SK-N-SH (cell line): ENCODE measurements around the gene AMELX. TPM values are rescaled to one million over a fixed set of nuclear protein-coding genes. Genes with fewer than 3 reads are reported as not detected.

Source experiments
- CTCF ChIA-PET: fragments of 300-600, 350-600 bp; formaldehyde crosslinking; extraction: SDS; loops from one replicate; lab custom pipeline; 2021; lab: Yijun Ruan, JAX
- POLR2A ChIA-PET: fragments of 350-600 bp; sonication (Branson Sonifier 250); formaldehyde crosslinking; extraction: SDS; loops from one replicate; lab custom pipeline; 2020; ENCODE audit warnings: antibody characterized with exemption, inconsistent platforms; lab: Yijun Ruan, JAX
- DNase-seq: peaks from one replicate; pipeline ENCODE4 v3.0.0; 2012
- H2AFZ ChIP-seq: fragments of 200-600 bp; sonication (generic); 2 replicates; pipeline ENCODE4 v1.8.1; 2016; ENCODE audit warnings: antibody characterized with exemption, mild to moderate bottlenecking, low read depth
- H3F3A ChIP-seq: fragments of 200-600 bp; sonication (generic); replicated peaks from 2 replicates; pipeline ENCODE3; 2016; ENCODE audit warnings: antibody characterized with exemption, mild to moderate bottlenecking; ENCODE audit not compliant: insufficient read depth
- H3K27ac ChIP-seq, 2 experiments: fragments of 200-500 bp in 1 of 2; fragments of 200-600 bp in 1 of 2; sonication (Bioruptor generic) in 1 of 2; sonication (generic), shearing (Covaris generic) in 1 of 2; 2 replicates each; pipeline versions ENCODE4 v1.5.1 to v1.6.1; 2014 to 2016; ENCODE audit warnings: low read depth in 2 of 2, inconsistent platforms in 1 of 2, low read length in 1 of 2, mild to moderate bottlenecking in 1 of 2, mixed read lengths in 1 of 2
- H3K27me3 ChIP-seq: fragments of 200-600 bp; sonication (generic), shearing (Covaris generic); 2 replicates; pipeline ENCODE4 v1.6.1; 2016; ENCODE audit warnings: mixed run types; ENCODE audit not compliant: insufficient read depth
- H3K36me3 ChIP-seq, 2 experiments: fragments of 200-500 bp in 1 of 2; fragments of 200-600 bp in 1 of 2; sonication (Bioruptor generic) in 1 of 2; sonication (generic) in 1 of 2; replicated peaks in 1 of 2; 2 replicates each; pipeline versions ENCODE3 to v1.5.1; 2014 to 2016; ENCODE audit warnings: low read length in 1 of 2, mild to moderate bottlenecking in 1 of 2; ENCODE audit not compliant: insufficient read depth in 2 of 2, control insufficient read depth in 1 of 2
- H3K4me1 ChIP-seq, 2 experiments: fragments of 200-500 bp in 1 of 2; fragments of 200-600 bp in 1 of 2; sonication (Bioruptor generic) in 1 of 2; sonication (generic), shearing (Covaris generic) in 1 of 2; 2 replicates each; pipeline versions ENCODE4 v1.5.1 to v1.6.1; 2014 to 2016; ENCODE audit warnings: low read depth in 1 of 2, low read length in 1 of 2, mixed run types in 1 of 2; ENCODE audit not compliant: insufficient read depth in 2 of 2, control insufficient read depth in 1 of 2
- H3K4me2 ChIP-seq: fragments of 200-600 bp; sonication (generic), shearing (Covaris generic); 2 replicates; pipeline ENCODE4 v1.6.1; 2017; ENCODE audit warnings: mixed run types
- H3K4me3 ChIP-seq, 2 experiments: fragments of 200-500 bp in 1 of 2; fragments of 200-600 bp in 1 of 2; sonication (Bioruptor generic) in 1 of 2; sonication (generic), shearing (Covaris generic) in 1 of 2; 2 replicates each; pipeline versions ENCODE4 v1.5.1 to v1.8.1; 2014 to 2016; ENCODE audit warnings: low read depth in 2 of 2, inconsistent platforms in 1 of 2, low read length in 1 of 2, mild to moderate bottlenecking in 1 of 2, mixed read lengths in 1 of 2, moderate library complexity in 1 of 2
- H3K79me2 ChIP-seq: fragments of 200-600 bp; sonication (generic); 2 replicates; pipeline ENCODE4 v1.8.1; 2017; ENCODE audit warnings: mild to moderate bottlenecking; ENCODE audit not compliant: insufficient read depth
- H3K9ac ChIP-seq: fragments of 200-600 bp; sonication (generic); 2 replicates; pipeline ENCODE4 v1.6.1; 2017; ENCODE audit warnings: mixed run types
- H3K9me2 ChIP-seq: fragments of 200-600 bp; sonication (generic); 2 replicates; pipeline ENCODE4 v1.6.1; 2017; ENCODE audit warnings: mixed run types
- H3K9me3 ChIP-seq: fragments of 200-600 bp; sonication (generic); 2 replicates; pipeline ENCODE4 v1.6.1; 2017; ENCODE audit warnings: mixed run types, mild to moderate bottlenecking, moderate library complexity
- H4K20me1 ChIP-seq: fragments of 200-600 bp; sonication (generic); 2 replicates; pipeline ENCODE4 v1.6.1; 2017; ENCODE audit warnings: mild to moderate bottlenecking, mixed run types; ENCODE audit not compliant: insufficient read depth
- CTCF ChIP-seq: fragments of 200-600 bp; sonication (generic); IDR thresholded peaks from 2 replicates; pipeline ENCODE4 v1.6.1; 2017; ENCODE audit warnings: antibody characterized with exemption, mild to moderate bottlenecking, moderate library complexity
- ELF1 ChIP-seq: IDR thresholded peaks from 2 replicates; pipeline ENCODE4 v1.4.0; 2012
- GABPA ChIP-seq: IDR thresholded peaks from 2 replicates; pipeline ENCODE4 v1.4.0; 2012; ENCODE audit warnings: low read depth, mild to moderate bottlenecking
- GATA2 ChIP-seq: sonication (generic); formaldehyde crosslinking; IDR thresholded peaks from 2 replicates; pipeline ENCODE4 v1.5.0; 2020; ENCODE audit warnings: mild to moderate bottlenecking, missing genetic modification reagents
- JUND ChIP-seq: IDR thresholded peaks from 2 replicates; pipeline ENCODE4 v1.4.0; 2012
- MAX ChIP-seq: IDR thresholded peaks from 2 replicates; pipeline ENCODE4 v1.4.0; 2012; ENCODE audit warnings: low read depth
- MEF2A ChIP-seq: IDR thresholded peaks from 2 replicates; pipeline ENCODE4 v1.4.0; 2012; ENCODE audit warnings: low read depth, borderline replicate concordance
- MXI1 ChIP-seq: IDR thresholded peaks from 2 replicates; pipeline ENCODE4 v1.6.1; 2012; ENCODE audit warnings: mild to moderate bottlenecking, low read depth, low read length, improper control_type of control experiment
- NFIC ChIP-seq: IDR thresholded peaks from 2 replicates; pipeline ENCODE4 v1.4.0; 2012; ENCODE audit warnings: borderline replicate concordance
- POLR2AphosphoS5 ChIP-seq: IDR thresholded peaks from 2 replicates; pipeline ENCODE4 v1.6.1; 2012; ENCODE audit warnings: low read depth, low read length
- WGBS: methylation state at CpG from one replicate; pipeline ENCODE4 v1.1.6; 2017; ENCODE audit warnings: low lambda C conversion rate; 5-methylcytosine and 5-hydroxymethylcytosine counted together
- polyA plus RNA-seq, 3 experiments: library from polyadenylated mRNA; depleted of rRNA; stranded (reverse); fragments of >200 nt; gene quantifications; 2 replicates each; pipeline ENCODE4 v1.2.3, GENCODE V29; 2012

AMELX gene
- polyA plus RNA-seq, 1 of the 3 experiments (the other 2 are of a cell fraction) = not detected

GRCh38 chrX:11267425-11267824, 25.8 kb upstream of the AMELX start:
- POLR2A ChIA-PET = no interaction called here
- WGBS = 46% methylated on average over 3 of the region's 3 CpGs
- TF ChIP-seq POLR2AphosphoS5 (no peak), GATA2 (CRISPR knock-in tag) (no peak)

GRCh38 chrX:11269006-11269405, 24.2 kb upstream of the AMELX start:
- Histone ChIP-seq H3K79me2 (no peaks in the 10 kb centered on the region), H3K9me3 (no peaks in the 10 kb centered on the region), H3K9ac (no peak overlapping the region), H4K20me1 (no peaks in the 10 kb centered on the region), H3K4me2 (no peak overlapping the region), H3K27ac (no peak overlapping the region), H3K27me3 (no peaks in the 10 kb centered on the region), H2AFZ (no peak overlapping the region), H3K4me1 (no peaks in the 10 kb centered on the region), H3K4me3 (no peak overlapping the region), H3F3A (no peaks in the 10 kb centered on the region), H3K9me2 (no peaks in the 10 kb centered on the region), H3K36me3 (no peaks in the 10 kb centered on the region)
- 50% methylated on average over 3 of the region's 3 CpGs for WGBS
- ChIA-PET POLR2A (no interaction called here), CTCF (interaction anchor here (0.7 kb wide), 1 partner anchor 113 kb away, joined by 3 read pairs; no protein-coding TSS in a partner anchor)
- no peak for TF ChIP-seq NFIC
- no peak for TF ChIP-seq POLR2AphosphoS5
- no peak for TF ChIP-seq CTCF
- TF ChIP-seq MAX = no peak
- TF ChIP-seq JUND = no peak
- TF ChIP-seq MEF2A = no peak
- no peak for DNase-seq

More at GRCh38 chrX:11267425-11267824, 25.8 kb upstream of the AMELX start:
- H3K4me3 ChIP-seq = no peak overlapping the region
- CTCF ChIA-PET = no interaction called here
- H3K27ac ChIP-seq = no peak overlapping the region
- H3K36me3 ChIP-seq = no peaks in the 10 kb centered on the region
- no peaks in the 10 kb centered on the region for H3K4me1 ChIP-seq
- no peak for DNase-seq
- no peaks in the 10 kb centered on the region for H3K9me2 ChIP-seq
- H3K4me2 ChIP-seq = no peak overlapping the region
- H3K9me3 ChIP-seq = no peaks in the 10 kb centered on the region
- H3F3A ChIP-seq = no peaks in the 10 kb centered on the region
- H3K79me2 ChIP-seq = no peaks in the 10 kb centered on the region
- no peak overlapping the region for H3K9ac ChIP-seq
- no peak overlapping the region for H2AFZ ChIP-seq
- H4K20me1 ChIP-seq = no peaks in the 10 kb centered on the region
- H3K27me3 ChIP-seq = no peaks in the 10 kb centered on the region

- Histone ChIP-seq H4K20me1 (no peaks in the 10 kb centered on the region), H3K9me2 (no peaks in the 10 kb centered on the region), H3K4me2 (no peak overlapping the region), H3K27me3 (no peaks in the 10 kb centered on the region), H3K9me3 (no peaks in the 10 kb centered on the region)
- WGBS = 60% methylated on average over 3 of the region's 3 CpGs
- CTCF ChIA-PET = no interaction called here
- no peak for TF ChIP-seq ELF1
- no peak for TF ChIP-seq NFIC
- no peak for TF ChIP-seq GABPA
- TF ChIP-seq MXI1 = no peak
- no peak for TF ChIP-seq MAX
- TF ChIP-seq, all 33 proteins: peak for 0
- Histone ChIP-seq H3K9ac (no peak overlapping the region), H3K27ac (no peak overlapping the region), H3K79me2 (no peaks in the 10 kb centered on the region), H3K36me3 (no peaks in the 10 kb centered on the region), H2AFZ (no peak overlapping the region), H3K4me3 (no peak overlapping the region), H3K4me1 (no peaks in the 10 kb centered on the region), H3F3A (no peaks in the 10 kb centered on the region)
- DNase-seq = no peak
- POLR2A ChIA-PET = no interaction called here
Observed at GRCh38 chrX:11269996-11270395, 23.2 kb upstream of the AMELX start.
